ENCODE data around the gene CCDC34.

DNA sequence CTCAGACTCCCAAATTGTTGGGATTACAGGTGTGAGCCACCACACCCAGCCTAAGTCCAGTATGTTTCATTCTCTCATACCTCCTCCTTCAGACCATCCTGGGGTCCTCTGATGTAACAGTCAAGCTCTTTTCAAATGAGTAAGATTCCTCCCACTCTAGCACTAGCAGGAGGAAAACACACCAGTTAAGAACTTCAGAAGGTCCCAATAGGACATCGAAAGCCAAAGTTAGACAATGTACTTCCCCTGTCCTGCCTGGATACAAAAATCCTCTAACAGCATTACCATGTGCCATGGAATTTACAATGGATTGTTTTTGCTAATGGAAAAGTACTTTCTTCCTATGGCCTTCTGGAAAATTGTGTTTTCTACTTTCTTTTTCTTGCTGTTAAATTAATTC is 67.1 kb downstream of the CCDC34 start:
- TF ChIP-seq RCOR1 (IDR thresholded peaks at IDR 0.05; ENCODE audit: insufficient replicate concordance, low read length) = no peak
- TF ChIP-seq POLR2A (IDR thresholded peaks at IDR 0.05; ENCODE audit: low read depth, low read length) = no peak
- TF ChIP-seq, protein P1, sequence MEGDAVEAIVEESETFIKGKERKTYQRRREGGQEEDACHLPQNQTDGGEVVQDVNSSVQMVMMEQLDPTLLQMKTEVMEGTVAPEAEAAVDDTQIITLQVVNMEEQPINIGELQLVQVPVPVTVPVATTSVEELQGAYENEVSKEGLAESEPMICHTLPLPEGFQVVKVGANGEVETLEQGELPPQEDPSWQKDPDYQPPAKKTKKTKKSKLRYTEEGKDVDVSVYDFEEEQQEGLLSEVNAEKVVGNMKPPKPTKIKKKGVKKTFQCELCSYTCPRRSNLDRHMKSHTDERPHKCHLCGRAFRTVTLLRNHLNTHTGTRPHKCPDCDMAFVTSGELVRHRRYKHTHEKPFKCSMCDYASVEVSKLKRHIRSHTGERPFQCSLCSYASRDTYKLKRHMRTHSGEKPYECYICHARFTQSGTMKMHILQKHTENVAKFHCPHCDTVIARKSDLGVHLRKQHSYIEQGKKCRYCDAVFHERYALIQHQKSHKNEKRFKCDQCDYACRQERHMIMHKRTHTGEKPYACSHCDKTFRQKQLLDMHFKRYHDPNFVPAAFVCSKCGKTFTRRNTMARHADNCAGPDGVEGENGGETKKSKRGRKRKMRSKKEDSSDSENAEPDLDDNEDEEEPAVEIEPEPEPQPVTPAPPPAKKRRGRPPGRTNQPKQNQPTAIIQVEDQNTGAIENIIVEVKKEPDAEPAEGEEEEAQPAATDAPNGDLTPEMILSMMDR (conservative IDR thresholded peaks at IDR 0.05; ENCODE audit: low read depth, low read length) = no peak
- no peak for TF ChIP-seq RFX5 (IDR thresholded peaks at IDR 0.05; ENCODE audit: low read depth, low read length)
- TF ChIP-seq MAFK (IDR thresholded peaks at IDR 0.05; ENCODE audit: low read depth, low read length) = no peak
- no peak for TF ChIP-seq SMC3 (IDR thresholded peaks at IDR 0.05; ENCODE audit: low read depth, low read length)
- no peak for TF ChIP-seq CEBPB (IDR thresholded peaks at IDR 0.05; ENCODE audit: low read depth, low read length)
- no peak for TF ChIP-seq MXI1 (IDR thresholded peaks at IDR 0.05; ENCODE audit: borderline replicate concordance, low read depth, low read length)
- TF ChIP-seq MAZ (IDR thresholded peaks at IDR 0.05; ENCODE audit: borderline replicate concordance, low read depth, low read length) = no peak
- no peak for TF ChIP-seq BHLHE40 (IDR thresholded peaks at IDR 0.05; ENCODE audit: low read depth, low read length)
- no peak for TF ChIP-seq NFE2L2 (IDR thresholded peaks at IDR 0.05; ENCODE audit: low read depth, low read length)
- TF ChIP-seq, protein P2, sequence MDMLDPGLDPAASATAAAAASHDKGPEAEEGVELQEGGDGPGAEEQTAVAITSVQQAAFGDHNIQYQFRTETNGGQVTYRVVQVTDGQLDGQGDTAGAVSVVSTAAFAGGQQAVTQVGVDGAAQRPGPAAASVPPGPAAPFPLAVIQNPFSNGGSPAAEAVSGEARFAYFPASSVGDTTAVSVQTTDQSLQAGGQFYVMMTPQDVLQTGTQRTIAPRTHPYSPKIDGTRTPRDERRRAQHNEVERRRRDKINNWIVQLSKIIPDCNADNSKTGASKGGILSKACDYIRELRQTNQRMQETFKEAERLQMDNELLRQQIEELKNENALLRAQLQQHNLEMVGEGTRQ (IDR thresholded peaks at IDR 0.05; ENCODE audit: low read depth, low read length) = no peak
- TF ChIP-seq RAD21 (IDR thresholded peaks at IDR 0.05; ENCODE audit: low read length) = no peak
- TF ChIP-seq FOS (IDR thresholded peaks at IDR 0.05; ENCODE audit: low read depth, low read length) = no peak

Measured in IMR-90 (cell line).